HG03354 (cell line): ENCODE measurements around the gene FKBP8.
A peak's percentile ranks its signal among the peaks of the same experiment; 100 is the strongest.
"Not testable (repeated sequence)": the region's sequence is repeated elsewhere in the genome, so short reads cannot be mapped to it uniquely, and the experiment has no call there.

Experiments
- ATAC-seq: cut with Tn5 transposase; IDR thresholded peaks from one replicate; pipeline ENCODE4 v1.9.1; 2021; ENCODE audit warnings: mild to moderate bottlenecking; ENCODE audit not compliant: unreplicated experiment, poor library complexity, severe bottlenecking

Gene FKBP8

GRCh38 chr19:18562086-18562485, 18.7 kb upstream of the FKBP8 start:
- no peak for ATAC-seq

- ATAC-seq, result no peak
Observed at GRCh38 chr19:18559685-18560084, 16.3 kb upstream of the FKBP8 start.

- no peak for ATAC-seq
Observed at GRCh38 chr19:18558604-18559003, 15.2 kb upstream of the FKBP8 start.

GRCh38 chr19:18558202-18558555, 14.8 kb upstream of the FKBP8 start:
- ATAC-seq, result no peak

- ATAC-seq, result peak; percentile 97
Observed at GRCh38 chr19:18557411-18558201, 14.2 kb upstream of the FKBP8 start, which contains the start of gene KXD1. Gene KXD1 (plus strand): TSS chr19:18557870. CDS start chr19:18562057, 4,187 bp downstream.

- no peak for ATAC-seq
Observed at GRCh38 chr19:18551631-18552030, 8.3 kb upstream of the FKBP8 start.

GRCh38 chr19:18543814-18544475, 572 bp upstream of the FKBP8 start:
- peak; percentile 62 for ATAC-seq

- no peak for ATAC-seq
Observed at GRCh38 chr19:18541992-18542940, 1.1 kb downstream of the FKBP8 start.

GRCh38 chr19:18541258-18541991, 1.9 kb downstream of the FKBP8 start:
- no peak for ATAC-seq

- ATAC-seq, result not testable (repeated sequence)
Observed at GRCh38 chr19:18540200-18540599, 3.2 kb downstream of the FKBP8 start.

GRCh38 chr19:18539372-18539771, 4.0 kb downstream of the FKBP8 start:
- no peak for ATAC-seq

- no peak for ATAC-seq
Observed at GRCh38 chr19:18538115-18538514, 5.3 kb downstream of the FKBP8 start.

- ATAC-seq, result no peak
Observed at GRCh38 chr19:18537431-18537830, 5.9 kb downstream of the FKBP8 start.

- no peak for ATAC-seq
Observed at GRCh38 chr19:18536475-18536874, 6.9 kb downstream of the FKBP8 start.

- ATAC-seq, result no peak
Observed at GRCh38 chr19:18533058-18533457, 10.3 kb downstream of the FKBP8 start.

- ATAC-seq, result no peak
Observed at GRCh38 chr19:18532168-18532890, 11.0 kb downstream of the FKBP8 start.

GRCh38 chr19:18531485-18531884, 11.9 kb downstream of the FKBP8 start:
- ATAC-seq, result no peak

- no peak for ATAC-seq
Observed at GRCh38 chr19:18529782-18530181, 13.6 kb downstream of the FKBP8 start.

GRCh38 chr19:18526316-18526715, 17.1 kb downstream of the FKBP8 start:
- no peak for ATAC-seq
